GM18907 (cell line): ENCODE measurements around the gene ZBED6.
"Not testable (repeated sequence)": the region's sequence is repeated elsewhere in the genome, so short reads cannot be mapped to it uniquely, and the experiment has no call there.

Experiments
- ATAC-seq: cut with Tn5 transposase; IDR thresholded peaks from one replicate; pipeline ENCODE4 v1.9.1; 2021; ENCODE audit warnings: mild to moderate bottlenecking, moderate library complexity; ENCODE audit not compliant: unreplicated experiment

Gene ZBED6, protein sequence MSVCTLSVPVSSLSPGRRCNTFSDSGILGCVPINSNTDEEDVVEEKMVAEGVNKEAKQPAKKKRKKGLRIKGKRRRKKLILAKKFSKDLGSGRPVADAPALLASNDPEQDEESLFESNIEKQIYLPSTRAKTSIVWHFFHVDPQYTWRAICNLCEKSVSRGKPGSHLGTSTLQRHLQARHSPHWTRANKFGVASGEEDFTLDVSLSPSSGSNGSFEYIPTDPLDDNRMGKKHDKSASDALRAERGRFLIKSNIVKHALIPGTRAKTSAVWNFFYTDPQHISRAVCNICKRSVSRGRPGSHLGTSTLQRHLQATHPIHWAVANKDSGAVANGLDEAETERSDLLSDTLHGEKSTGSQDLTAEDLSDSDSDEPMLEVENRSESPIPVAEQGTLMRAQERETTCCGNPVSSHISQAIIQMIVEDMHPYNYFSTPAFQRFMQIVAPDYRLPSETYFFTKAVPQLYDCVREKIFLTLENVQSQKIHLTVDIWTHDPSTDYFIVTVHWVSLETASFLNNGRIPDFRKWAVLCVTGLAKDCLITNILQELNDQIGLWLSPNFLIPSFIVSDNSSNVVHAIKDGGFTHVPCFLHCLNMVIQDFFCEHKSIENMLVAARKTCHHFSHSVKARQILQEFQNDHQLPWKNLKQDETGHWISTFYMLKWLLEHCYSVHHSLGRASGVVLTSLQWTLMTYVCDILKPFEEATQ (N-terminal part only)

DNA sequence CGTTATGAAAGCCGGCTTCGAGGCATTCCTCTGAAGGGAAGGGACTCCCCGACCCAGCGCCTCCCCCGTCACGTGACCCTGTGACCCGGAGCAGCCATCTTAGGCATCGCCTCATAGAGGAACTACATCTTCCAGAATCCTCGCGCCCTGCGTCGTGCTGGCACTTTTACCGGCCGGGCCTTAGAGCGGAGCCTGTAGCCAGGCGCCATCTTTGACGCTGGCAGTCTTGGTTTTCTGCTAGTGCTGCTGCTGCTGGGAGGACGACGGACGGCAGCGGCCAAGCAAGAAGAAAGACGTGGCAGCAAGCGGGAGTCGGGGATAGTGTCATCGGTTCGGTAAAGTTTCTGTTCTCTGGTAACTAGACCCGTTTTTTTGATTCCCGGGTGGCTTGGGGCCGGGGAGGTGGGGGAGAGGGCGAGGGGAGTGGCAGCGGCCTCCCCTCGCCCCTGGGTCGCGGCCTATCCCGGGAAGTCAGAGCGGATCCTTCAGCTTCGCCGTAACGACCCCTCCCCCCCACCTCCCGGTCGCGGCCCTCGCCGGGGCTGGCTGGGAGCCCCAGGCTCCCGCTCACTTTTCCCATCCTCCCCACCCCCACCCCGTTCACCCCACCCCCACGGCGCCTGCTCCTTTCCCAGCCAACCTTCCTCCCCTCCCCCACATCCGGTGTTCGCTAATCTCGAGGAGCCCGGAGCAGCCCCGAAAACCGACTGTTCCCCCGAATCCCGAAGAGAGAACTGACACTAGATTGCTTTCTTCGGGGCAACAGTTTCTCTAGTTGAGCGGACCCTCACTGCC lies at the start of gene ZBED6, which contains the start of gene ZC3H11A:
ZBED6 (plus strand) TSS at position 183 of the 795 bp plus-strand sequence. CDS start 1,900 bp downstream, outside the sequence.
ZC3H11A (plus strand) TSS at position 183 of the 795 bp plus-strand sequence. CDS start 21,448 bp downstream, outside the sequence.
- peak; percentile 96 for ATAC-seq

DNA sequence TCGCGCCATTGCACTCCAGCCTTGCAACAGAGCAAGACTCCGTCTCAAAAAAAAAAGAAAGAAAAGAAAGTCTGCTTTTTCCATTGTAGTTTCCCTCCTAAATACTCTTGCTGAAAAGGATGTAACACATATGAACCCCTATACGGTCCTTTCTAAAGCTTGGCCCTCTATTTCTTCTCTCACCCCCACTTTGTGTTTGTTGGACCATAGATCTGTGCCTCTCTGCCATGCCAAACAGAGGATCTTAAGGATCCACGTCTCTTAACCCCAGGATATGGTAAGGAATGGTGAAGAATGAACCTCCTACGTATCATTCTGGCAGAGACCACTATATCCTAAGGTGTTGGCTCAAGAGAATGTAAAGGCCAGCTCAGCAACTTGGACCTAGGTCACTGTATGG lies 49.1 kb upstream of the ZBED6 start:
- ATAC-seq, result no peak

DNA sequence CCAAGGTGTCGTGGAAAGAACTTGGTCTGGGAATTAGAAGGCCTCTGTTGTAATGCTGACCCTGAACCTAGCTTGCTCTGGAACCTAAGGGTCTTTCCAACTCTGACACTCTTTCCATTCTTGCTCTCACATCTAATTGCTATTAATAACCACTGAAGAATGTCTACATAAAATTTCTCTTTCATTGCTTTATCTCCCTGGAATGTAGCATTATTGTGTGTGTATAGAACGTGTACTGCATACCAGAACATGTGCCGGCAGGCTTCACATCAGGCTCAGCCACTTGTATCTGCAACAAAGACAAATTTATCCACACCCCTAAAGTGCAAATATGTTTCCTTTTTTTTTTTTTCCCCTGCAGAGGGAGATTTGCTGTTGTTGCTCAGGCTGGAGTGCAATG lies 44.4 kb upstream of the ZBED6 start:
- ATAC-seq, result no peak

DNA sequence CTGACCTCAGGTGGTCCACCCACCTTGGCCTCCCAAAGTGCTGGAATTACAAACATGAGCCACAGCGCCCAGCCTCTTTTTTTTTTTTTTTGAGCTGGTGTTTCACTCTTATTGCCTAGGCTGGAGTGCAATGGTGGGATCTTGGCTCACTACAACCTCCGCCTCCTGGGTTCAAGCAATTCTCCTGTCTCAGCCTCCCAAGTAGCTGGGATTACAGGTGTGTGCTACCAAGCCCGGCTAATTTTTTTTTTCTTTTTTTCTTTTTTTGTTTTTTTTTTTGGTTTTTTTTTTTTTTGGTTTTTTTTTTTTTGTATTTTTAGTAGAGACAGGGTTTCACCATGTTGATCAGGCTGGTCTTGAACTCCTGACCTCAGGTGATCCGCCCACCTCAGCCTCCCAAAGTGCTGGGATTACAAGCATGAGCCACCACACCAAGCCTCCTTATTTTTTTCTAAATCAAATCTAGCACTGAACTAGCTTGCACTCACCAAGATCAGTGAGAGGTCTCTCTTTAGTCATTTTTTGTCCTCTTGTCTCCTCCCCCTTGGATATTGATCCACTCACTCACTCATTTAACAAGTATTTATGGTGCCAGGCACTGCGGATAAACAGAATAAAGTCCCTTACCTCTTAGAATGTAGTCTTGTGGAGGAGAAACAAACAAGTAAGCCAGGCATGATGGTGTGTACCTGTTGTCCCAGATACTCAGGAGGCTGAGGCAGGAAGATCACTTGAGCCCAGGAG lies 43.6 kb upstream of the ZBED6 start:
- not testable (repeated sequence) for ATAC-seq

DNA sequence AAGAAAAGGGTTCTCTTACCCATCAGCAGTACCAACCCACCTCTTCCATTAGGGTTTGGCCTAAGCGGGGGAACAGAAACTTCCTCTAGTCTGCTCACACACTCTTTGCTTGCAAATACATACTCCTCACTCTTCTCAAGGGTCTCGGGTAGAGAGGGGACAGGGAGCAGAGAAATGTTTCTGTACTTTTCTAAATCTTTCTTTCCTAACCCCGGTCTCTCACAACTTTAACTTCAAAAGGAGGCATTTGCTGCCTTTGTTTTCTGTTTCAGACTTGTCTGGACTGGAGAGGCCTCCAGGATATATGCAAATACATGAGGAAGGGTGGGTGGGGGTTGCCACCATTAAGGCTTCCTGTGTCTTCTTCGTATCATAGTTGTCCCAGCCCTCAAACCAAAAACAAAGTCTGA lies 41.0 kb upstream of the ZBED6 start:
- peak; percentile 63 for ATAC-seq

DNA sequence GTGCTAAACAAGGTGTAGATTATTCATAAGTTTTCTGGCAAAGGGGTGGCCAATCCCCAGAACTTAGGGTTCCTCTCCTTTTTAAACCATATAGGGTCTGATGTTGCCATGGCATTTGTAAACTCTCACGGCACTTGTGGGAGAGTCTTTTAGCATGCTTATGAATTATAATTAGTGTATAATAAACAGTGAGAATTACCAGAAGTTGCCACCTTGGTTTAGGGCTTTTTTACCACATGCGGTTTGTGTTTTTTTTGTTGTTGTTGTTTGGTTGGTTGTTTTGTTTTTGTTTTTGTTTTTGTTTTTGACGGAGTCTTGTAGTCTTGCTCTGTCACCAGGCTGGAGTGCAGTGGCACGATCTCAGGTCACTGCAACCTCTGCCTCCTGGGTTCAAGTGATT lies 39.4 kb upstream of the ZBED6 start:
- ATAC-seq, result no peak

DNA sequence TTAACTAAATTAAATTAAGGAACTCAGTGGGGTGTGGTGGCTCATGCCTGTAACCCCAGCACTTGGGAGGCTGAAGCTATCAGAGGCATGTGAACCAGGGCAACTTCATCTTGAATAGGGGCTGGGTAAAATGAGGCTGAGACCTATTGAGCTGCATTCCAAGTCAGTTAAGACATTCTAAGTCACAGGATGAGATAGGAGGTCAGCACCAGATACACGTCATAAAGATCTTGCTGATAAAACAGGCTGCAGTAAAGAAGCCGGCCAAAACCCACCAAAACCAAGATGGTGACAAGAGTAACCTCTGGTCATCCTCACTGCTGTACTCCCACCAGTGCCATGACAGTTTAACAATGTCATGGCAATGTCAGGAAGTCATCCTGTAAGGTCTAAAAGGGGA lies 36.7 kb upstream of the ZBED6 start:
- not testable (repeated sequence) for ATAC-seq

DNA sequence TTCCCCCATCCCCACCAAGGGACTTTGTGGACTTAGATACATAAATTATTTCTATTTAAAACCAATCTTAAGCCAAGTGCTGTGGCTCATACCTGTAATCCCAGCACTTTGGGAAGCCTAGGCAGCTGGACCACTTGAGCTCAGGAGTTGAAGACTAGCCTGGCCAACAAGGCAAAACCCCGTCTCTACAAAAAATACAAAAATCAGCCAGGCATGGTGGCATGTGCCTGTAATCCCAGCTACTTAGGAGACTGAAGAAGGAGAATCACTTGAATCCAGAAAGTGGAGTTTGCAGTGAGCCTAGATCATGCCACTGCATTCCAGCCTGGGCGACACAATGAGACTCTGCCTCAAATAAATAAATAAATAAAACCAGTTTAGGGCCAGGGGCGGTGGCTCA lies 34.9 kb upstream of the ZBED6 start:
- ATAC-seq, result no peak

DNA sequence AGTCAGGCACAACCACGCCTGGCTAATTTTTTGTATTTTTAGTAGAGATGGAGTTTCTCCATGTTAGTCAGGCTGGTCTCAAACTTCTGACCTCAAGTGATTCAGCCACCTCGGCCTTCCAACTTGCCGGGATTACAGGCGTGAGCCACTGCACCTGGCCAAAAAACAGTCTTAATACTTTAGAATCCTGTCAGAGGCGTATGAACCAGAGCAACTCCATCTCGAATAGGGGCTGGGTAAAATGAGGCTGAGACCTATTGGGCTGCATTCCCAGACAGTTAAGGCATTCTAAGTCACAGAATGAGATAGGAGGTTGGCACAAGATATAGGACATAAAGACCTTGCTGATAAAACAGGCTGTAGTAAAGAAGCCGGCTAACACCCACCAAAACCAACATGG lies 33.5 kb upstream of the ZBED6 start:
- not testable (repeated sequence) for ATAC-seq

DNA sequence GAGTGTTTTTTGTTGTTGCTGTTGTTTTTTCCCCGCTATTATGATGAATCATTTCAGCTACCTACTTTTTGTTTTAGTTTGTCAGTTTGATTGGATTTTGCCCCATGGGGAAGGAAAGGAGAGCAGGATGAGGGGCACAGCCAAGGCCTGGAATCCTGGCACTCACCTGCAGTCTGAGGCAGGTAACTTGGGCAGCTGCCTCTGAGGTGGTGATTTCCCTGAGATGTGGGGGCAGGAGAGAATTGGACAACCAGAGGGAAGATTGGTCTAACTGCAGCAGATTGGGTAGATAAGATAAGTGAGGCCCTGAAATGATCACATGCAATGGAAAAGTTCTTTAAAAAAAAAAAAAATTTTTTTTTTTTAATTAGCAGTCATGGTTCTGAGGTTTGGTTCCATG lies 31.9 kb upstream of the ZBED6 start:
- no peak for ATAC-seq

DNA sequence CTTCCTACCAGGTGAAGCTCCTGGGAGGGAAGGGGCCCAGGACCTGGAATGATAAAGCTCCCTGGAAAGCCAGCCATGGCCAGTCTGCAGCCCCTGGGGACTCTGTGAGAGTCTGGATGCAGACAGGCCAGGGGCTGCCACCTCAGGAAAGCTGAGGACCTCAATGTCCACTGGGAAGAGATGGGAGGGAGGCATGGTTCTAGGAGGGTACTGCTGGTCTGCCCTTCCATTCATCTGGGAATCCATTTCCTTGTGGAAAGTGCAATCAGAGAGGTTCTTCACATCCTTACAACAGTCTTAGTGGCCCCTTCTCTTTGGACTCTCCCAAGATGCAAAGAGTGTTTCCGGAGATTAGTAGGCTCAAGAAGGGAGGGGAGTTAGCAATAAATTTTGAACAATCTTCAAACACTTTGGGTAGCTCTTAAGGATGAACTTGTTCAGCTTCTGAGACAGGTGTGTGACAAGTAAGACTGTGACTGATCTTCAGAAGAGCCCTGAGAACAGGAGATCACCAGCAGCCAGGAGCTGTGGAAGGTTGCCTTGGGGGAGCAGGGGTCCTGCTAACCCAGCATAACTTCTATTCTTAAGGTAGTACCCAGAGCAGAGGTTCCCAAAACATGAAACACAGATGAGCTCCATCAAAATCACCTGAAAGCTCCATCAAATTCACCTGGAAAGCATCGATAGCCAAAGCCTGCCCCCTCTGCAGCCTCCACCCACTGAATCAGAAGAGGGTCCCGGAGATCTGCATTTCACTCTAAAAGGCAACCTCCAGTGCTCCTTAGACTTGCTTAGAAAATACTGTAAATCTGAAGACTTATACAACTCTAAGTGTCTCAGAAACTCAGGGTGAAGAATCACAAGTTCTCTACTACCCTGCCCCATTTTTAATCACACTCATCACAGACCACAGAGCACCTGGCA lies 31.1 kb upstream of the ZBED6 start:
- ATAC-seq, result peak; percentile 7

DNA sequence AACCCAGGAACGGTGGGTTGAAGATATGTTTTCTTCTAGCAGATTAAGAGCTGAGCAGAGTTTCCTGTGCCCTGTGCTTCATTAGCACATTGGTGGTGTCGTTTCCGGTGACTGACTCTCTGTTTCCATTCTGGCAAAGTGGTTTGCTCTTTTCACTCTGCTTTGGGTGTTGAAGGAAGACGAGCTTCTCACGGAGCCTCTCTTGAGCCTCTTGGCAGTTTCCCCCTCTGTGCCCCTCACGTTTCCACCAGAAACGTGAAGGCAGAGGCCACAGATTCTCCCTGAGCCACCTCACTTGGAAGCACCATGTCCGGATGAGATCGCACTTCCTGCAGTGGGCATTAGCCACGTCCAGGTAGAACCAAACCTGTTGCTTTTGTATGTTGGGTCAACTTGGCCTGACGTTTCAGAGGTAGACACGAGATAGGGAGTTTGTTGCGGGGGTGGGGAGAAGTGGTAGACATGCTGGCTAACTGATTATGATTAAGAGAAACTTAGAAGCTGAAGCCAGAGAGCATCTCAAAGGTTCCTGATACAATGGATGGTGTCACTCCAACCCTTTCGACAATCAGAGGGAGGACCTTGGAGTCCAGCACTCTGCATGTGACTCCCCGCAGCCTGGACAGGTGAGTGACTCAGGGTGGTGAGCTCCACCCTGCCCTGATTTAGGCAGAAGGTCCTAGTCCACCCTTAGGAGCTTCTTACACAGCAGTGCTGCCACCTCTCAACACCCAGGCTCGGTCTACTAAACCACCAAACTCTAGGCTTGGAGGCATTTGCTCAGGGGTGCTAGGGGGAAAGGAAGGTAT lies 30.2 kb upstream of the ZBED6 start, which contains the start of gene LAX1:
LAX1 (plus strand) TSS at position 155 of the 809 bp plus-strand sequence; CDS start at position 538, 383 bp downstream.
- peak; percentile 73 for ATAC-seq

DNA sequence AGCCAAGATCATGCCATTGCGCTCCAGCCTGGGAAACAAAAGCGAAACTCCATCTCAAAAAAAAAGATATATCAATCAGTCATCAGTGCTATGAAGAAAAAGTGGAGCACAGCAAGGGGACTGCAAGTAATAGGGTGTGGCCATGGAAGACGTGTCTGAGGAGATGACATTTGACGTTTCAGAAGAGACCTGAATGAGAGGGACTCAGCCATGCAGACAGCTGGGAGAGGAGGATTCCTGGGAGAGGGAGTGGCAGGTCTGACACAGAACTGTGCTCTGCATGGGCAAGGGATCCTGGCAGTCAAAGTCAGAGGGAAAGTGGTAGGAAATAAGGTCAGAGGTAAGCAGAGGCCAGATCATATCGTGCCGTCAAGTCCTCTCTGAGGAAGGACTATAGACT lies 27.2 kb upstream of the ZBED6 start:
- no peak for ATAC-seq

DNA sequence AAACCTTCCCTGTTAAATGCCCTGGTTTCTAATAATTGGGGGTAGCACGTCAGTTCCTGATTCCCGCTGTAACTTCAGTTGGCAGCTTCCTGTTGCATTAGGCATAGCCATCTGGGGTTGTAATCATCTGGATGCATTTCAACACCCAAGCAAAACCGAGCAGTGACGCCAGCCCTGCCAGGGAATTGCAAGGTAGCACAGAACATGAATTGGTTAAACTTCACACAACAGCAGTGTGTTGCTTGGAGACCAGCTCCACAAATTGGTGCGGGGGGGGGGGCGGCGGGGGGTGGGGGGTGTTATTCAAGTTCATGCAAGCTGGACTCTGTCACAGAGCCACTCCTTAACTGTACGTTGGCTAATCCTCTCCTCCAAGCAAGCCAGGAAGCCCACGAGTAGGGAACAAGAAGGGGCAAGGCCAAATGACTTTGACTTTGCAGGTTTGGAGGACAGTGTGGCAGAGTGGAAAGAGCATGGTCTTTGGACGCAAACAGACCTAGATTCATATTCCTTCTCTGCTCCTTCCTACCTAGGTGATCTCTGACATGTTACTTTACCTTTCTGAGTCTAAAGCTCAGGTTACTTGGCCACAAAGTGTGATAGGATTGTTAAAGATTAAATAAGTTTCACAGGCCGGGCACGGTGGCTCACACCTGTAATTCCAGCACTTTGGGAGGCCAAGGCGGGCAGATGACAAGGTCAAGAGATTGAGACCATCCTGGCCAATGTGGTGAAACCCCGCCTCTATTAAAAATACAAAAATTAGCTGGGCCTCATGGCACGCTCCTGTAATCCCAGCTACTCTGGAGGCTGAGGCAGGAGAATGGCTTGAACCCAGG lies 25.7 kb upstream of the ZBED6 start:
- ATAC-seq, result no peak

DNA sequence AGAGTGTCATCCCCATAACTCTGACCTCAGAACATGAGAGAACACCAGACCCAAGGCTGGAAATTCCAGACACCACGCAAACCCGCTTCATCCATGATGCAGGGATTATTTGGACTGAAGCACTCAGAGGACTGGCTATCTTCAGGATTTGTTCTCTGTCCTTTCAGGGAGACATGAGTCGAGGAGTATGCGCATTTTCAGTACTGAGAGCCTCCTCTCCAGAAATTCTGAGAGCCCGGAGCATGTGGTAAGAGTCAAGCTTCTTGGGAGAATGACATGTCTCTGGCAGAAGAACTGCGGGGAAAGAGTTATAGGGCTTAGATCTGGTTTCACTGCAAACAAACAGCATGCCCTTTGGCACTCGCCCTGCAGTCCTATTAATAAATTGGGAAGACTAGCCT lies 23.5 kb upstream of the ZBED6 start:
- ATAC-seq, result no peak

DNA sequence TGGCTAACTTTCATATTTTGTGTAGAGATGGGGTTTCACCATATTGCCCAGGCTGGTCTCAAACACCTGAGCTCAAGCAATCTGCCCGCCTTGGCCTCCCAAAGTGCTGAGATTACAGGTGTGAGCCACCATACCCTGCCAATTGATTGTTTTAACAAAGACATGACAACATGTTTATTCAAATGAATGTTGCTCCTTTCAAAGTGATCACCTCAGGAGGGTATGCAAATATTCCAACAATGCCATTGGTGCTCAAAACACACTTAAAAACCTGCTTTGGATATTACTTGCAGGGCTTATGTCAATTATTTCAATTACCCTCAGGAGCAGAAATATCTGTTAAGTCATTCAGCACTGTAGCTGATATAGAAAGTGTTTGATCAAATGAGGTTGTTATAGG lies 22.6 kb upstream of the ZBED6 start:
- no peak for ATAC-seq

DNA sequence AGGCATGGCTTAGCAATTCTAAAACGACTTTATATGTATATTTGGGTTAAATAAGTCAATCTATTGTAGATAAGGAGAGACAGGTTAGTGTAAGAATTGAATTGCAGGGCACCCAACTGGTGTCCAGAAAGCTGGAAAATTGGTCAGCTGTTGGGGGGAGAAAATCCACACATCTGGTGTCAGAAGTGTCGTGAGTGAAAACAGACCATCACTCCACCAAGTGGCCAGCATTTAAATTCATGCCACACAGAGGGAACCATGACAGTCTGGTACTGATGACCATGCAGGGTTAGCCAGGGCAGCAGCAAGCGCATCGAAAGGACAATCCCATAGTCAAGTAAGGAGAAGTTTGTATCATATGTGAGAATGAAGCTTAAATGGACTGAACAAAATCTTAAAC lies 18.8 kb upstream of the ZBED6 start:
- no peak for ATAC-seq

DNA sequence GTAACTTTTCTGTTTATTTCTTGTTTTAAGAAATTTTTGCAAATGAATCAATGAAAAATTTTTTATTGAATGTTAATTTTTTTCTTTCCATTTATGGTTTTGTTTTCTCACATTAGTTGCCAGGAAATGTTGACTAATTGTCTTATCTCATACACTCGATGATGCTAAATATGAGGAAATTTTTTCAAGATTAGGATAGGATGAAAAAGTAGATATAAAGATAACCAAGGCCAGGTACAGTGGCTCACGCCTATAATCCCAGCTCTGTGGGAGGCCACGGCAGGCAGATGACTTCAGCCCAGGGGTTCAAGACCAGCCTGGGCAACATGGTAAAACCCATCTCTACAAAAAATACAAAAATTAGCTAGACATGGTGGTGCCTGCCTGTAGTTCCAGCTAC lies 17.8 kb upstream of the ZBED6 start:
- no peak for ATAC-seq
